ENCODE measurements around the gene CABLES2. TPM values are rescaled to one million over a fixed set of nuclear protein-coding genes. Genes with fewer than 3 reads are reported as not detected.
A peak's percentile ranks its signal among the peaks of the same experiment; 100 is the strongest.

CABLES2 gene
- total and polyA plus RNA-seq, 9 of the 15 experiments (the other 6 are each of a cell fraction or from before 2014, with no cell fraction given): 0.46 to 4.2 (median 1.6) TPM

GRCh38 chr20:62405108-62405980, 1.7 kb downstream of the CABLES2 start (continued):
- TF ChIP-seq ZNF449 (CRISPR knock-in tag; IDR thresholded peaks at IDR 0.05) (no peak), FOSL1 (tag; conservative IDR thresholded peaks at IDR 0.05) (no peak), RFX7 (CRISPR knock-in tag; IDR thresholded peaks at IDR 0.05) (no peak), SLC30A9 (CRISPR knock-in tag; IDR thresholded peaks at IDR 0.05) (no peak), CBX2 (IDR thresholded peaks at IDR 0.05; ENCODE audit: insufficient read depth, low read length, poor library complexity, severe bottlenecking) (no peak), ATF1 (CRISPR knock-in tag; IDR thresholded peaks at IDR 0.05) (no peak), ATF1 (tag; IDR thresholded peaks at IDR 0.05) (peak; percentile 84), SMAD3 (CRISPR knock-in tag; conservative IDR thresholded peaks at IDR 0.05) (no peak), KLF10 (CRISPR knock-in tag; IDR thresholded peaks at IDR 0.05) (no peak), ZNF780A (CRISPR knock-in tag; IDR thresholded peaks at IDR 0.05) (no peak), JUND (IDR thresholded peaks at IDR 0.05; ENCODE audit: borderline replicate concordance, low read depth, low read length) (peak; percentile 72), JUND (tag; IDR thresholded peaks at IDR 0.05; ENCODE audit: borderline replicate concordance, low read depth, low read length) (no peak; the same call in 2 of the 3 replicates), CHD4 (IDR thresholded peaks at IDR 0.05; ENCODE audit: insufficient read depth, insufficient replicate concordance, low read depth, low read length, poor library complexity, severe bottlenecking) (no peak), POLR3G (IDR thresholded peaks at IDR 0.05; ENCODE audit: extremely low read depth, insufficient read length, insufficient replicate concordance) (no peak), ZSCAN29 (IDR thresholded peaks at IDR 0.05) (no peak), MAFK (IDR thresholded peaks at IDR 0.05; ENCODE audit: low read length) (no peak), MBD1 (CRISPR knock-in tag; IDR thresholded peaks at IDR 0.05) (no peak), SNRNP70 (optimal IDR thresholded peaks at IDR 0.05; ENCODE audit: low read depth, low read length) (no peak), ZNF76 (CRISPR knock-in tag; IDR thresholded peaks at IDR 0.05; ENCODE audit: borderline replicate concordance) (no peak), COPS2 (conservative IDR thresholded peaks at IDR 0.05) (no peak), ZNF583 (CRISPR knock-in tag; IDR thresholded peaks at IDR 0.05) (no peak)

Measured in K562 (cell line).